Nephron progenitor cell (in vitro differentiated cells): ENCODE measurements around the gene ERMN.
"Not testable (repeated sequence)": the region's sequence is repeated elsewhere in the genome, so short reads cannot be mapped to it uniquely, and the experiment has no call there.

Experiments used
- DNase-seq: peaks from one replicate; pipeline ENCODE4 v3.0.0; 2021
- H3K27ac Mint-ChIP-seq: 2 replicates; pipeline ENCODE4 v1.8.0; 2021; ENCODE audit warnings: mild to moderate bottlenecking, moderate library complexity, mixed read lengths
- H3K27me3 Mint-ChIP-seq: 2 replicates; pipeline ENCODE4 v1.8.0; 2021; ENCODE audit warnings: mild to moderate bottlenecking, low read depth, mixed read lengths; ENCODE audit not compliant: poor library complexity
- H3K36me3 Mint-ChIP-seq: 2 replicates; pipeline ENCODE4 v1.8.0; 2021; ENCODE audit warnings: low read depth, mixed read lengths
- H3K4me1 Mint-ChIP-seq: 2 replicates; pipeline ENCODE4 v1.8.0; 2021; ENCODE audit warnings: mixed read lengths
- H3K4me3 Mint-ChIP-seq: 2 replicates; pipeline ENCODE4 v1.8.0; 2021; ENCODE audit warnings: mild to moderate bottlenecking, moderate library complexity, mixed read lengths
- H3K9me3 Mint-ChIP-seq: 2 replicates; pipeline ENCODE4 v1.8.0; 2021; ENCODE audit warnings: mild to moderate bottlenecking, moderate library complexity, mixed read lengths
- TF ChIP-seq, protein P1 (sequence below): fragments of 200-600 bp; sonication (generic); IDR thresholded peaks from 2 replicates; pipeline ENCODE4 v1.5.0; 2021; ENCODE audit warnings: antibody characterized with exemption

Gene ERMN

DNA sequence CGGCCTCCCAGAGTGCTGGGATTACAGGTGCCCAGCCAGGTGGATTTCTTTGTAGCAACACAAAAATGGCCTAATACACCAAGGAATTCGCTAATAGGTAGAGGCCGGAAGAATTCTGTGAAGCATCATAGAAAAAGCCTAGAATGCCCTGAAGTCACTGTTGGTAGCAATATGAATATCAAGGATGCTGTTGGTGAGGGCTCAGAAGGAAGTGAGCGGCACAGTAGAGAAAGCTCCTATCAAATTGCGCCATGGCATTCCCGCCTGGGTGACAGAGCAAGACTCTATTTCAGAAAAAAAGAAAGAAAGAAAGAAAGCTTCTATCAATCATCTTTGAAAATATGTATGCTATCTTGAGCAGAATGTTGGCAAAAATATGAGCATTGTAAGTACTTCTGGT lies 44.3 kb downstream of the ERMN start:
- H3K27ac Mint-ChIP-seq: no peak overlapping the region
- TF ChIP-seq, protein P1, sequence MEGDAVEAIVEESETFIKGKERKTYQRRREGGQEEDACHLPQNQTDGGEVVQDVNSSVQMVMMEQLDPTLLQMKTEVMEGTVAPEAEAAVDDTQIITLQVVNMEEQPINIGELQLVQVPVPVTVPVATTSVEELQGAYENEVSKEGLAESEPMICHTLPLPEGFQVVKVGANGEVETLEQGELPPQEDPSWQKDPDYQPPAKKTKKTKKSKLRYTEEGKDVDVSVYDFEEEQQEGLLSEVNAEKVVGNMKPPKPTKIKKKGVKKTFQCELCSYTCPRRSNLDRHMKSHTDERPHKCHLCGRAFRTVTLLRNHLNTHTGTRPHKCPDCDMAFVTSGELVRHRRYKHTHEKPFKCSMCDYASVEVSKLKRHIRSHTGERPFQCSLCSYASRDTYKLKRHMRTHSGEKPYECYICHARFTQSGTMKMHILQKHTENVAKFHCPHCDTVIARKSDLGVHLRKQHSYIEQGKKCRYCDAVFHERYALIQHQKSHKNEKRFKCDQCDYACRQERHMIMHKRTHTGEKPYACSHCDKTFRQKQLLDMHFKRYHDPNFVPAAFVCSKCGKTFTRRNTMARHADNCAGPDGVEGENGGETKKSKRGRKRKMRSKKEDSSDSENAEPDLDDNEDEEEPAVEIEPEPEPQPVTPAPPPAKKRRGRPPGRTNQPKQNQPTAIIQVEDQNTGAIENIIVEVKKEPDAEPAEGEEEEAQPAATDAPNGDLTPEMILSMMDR: no peak
- H3K27me3 Mint-ChIP-seq: peaks cover 4% of the 10 kb centered on the region
- no peaks in the 10 kb centered on the region for H3K4me1 Mint-ChIP-seq
- DNase-seq: no peak
- H3K36me3 Mint-ChIP-seq: no peaks in the 10 kb centered on the region
- no peak overlapping the region for H3K4me3 Mint-ChIP-seq
- peaks cover 30% of the 10 kb centered on the region for H3K9me3 Mint-ChIP-seq

DNA sequence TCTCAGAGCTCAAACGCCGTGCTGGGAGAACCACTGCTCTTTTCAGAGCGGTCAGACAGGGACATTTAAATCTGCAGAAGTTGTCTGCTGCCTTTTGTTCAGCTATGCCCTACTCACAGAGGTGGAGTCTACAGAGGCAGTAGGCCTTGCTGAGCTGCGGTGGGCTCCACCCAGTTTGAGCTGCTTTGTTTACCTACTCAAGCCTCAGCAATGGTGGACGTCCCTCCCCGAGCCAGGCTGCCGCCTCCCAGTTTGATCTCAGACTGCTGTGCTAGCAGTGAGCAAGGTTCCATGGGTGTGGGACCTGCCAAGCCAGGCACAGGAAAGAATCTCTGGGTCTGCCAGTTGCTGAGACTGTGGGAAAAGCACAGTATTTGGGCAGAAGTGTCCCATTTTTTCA lies 46.3 kb downstream of the ERMN start:
- H3K9me3 Mint-ChIP-seq: peaks cover 45% of the 10 kb centered on the region
- H3K27me3 Mint-ChIP-seq, H3K27ac Mint-ChIP-seq, DNase-seq, H3K4me1 Mint-ChIP-seq, H3K4me3 Mint-ChIP-seq, H3K36me3 Mint-ChIP-seq: not testable (repeated sequence)

DNA sequence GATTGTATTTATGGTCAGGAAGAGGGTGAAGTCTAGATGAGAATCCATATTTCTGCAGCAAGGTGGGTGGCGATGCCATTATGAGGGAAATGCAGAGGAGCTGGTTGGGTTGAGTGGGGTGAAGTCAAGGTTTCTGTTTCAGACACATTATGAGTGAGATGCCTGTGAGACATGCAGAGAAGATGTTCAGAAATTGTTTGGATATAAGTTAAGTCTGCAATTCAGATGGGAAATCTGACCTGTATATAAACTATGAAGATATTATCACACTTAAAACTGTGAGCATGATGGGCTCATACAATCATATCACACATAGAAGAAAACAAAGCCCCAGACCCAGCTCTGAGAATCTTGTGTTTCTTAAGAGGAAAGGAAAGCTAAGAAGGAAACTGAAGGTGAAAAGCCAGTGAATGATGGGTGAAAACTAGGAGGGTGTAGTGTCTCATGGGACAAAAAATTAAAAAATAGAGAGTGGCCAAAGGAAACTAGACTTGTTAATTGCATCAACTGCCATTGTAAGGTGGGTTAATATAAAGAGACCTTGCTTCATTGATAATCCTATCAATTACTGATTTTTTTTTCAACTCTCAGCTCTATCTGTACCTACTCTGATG lies 53.9 kb downstream of the ERMN start:
- Mint-ChIP-seq H3K4me1 (peaks cover 5% of the 10 kb centered on the region), H3K27me3 (peaks cover 3% of the 10 kb centered on the region), H3K4me3 (no peak overlapping the region), H3K9me3 (peaks cover 16% of the 10 kb centered on the region), H3K27ac (no peak overlapping the region), H3K36me3 (no peaks in the 10 kb centered on the region)
- TF ChIP-seq, protein P1: no peak
- no peak for DNase-seq

DNA sequence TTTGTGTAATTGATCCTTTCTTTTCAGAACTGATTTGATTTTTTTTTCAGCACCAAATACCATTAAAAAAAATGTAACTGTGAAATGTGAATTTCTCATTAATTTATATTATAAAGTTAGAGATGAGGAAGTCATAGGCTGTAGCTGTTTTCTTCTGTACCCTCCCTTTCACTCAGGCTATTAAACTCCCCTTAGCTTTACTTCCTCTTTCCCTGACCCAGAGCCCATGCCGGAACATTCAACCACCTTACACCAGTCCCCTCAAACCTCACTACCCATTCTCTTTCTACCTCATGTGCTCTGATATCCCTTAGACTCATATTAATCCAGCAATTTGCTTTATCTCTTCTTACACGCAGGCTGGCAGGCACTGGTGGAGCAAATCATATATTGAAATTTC lies 55.7 kb downstream of the ERMN start:
- no peak overlapping the region for H3K4me3 Mint-ChIP-seq
- H3K4me1 Mint-ChIP-seq: peaks cover 15% of the 10 kb centered on the region
- DNase-seq: no peak
- H3K27me3 Mint-ChIP-seq: peaks cover 9% of the 10 kb centered on the region
- no peak overlapping the region for H3K27ac Mint-ChIP-seq
- no peaks in the 10 kb centered on the region for H3K36me3 Mint-ChIP-seq
- H3K9me3 Mint-ChIP-seq: peaks cover 7% of the 10 kb centered on the region
- TF ChIP-seq, protein P1: no peak

DNA sequence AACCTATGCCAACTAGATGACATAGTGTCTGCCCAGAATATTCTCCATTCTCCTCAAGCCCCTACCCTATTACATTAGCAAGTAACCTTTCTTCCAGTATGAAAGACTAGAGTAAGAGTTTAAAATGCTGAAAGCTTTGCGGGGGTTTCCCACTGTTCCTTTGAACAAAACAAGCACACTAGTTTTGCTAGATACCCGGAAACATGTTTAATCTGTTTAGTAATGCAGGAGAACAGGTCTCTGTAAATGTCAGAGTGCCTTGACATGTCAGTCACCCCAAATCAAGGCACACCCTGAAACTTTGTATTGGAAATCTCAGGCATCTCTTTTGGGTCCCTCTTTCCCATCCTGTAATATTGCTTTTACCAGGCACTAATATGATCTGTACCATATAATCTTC lies 56.6 kb downstream of the ERMN start:
- H3K4me1 Mint-ChIP-seq: peaks cover 23% of the 10 kb centered on the region
- peaks cover 12% of the 10 kb centered on the region for H3K27me3 Mint-ChIP-seq
- no peak overlapping the region for H3K27ac Mint-ChIP-seq
- TF ChIP-seq, protein P1: no peak
- DNase-seq: no peak
- no peaks in the 10 kb centered on the region for H3K9me3 Mint-ChIP-seq
- H3K36me3 Mint-ChIP-seq: no peaks in the 10 kb centered on the region
- no peak overlapping the region for H3K4me3 Mint-ChIP-seq
